ENCODE data around the gene SCN3A. TPM values are rescaled to one million over a fixed set of nuclear protein-coding genes. Genes with fewer than 3 reads are reported as not detected.

The SCN3A gene
- total RNA-seq, 1 donor from 2014 or later, result 0.05 TPM

GRCh38 chr2:165219481-165219880 is 15.6 kb upstream of the SCN3A start:
- H3K27ac Mint-ChIP-seq, result no peak overlapping the region

GRCh38 chr2:165214093-165214492 is 10.2 kb upstream of the SCN3A start:
- Mint-ChIP-seq H3K4me3 (ENCODE audit: low read depth) (no peak overlapping the region), H3K9me3 (no peaks in the 10 kb centered on the region), H3K27ac (no peak overlapping the region), H3K4me1 (ENCODE audit: low read depth) (no peaks in the 10 kb centered on the region), H3K36me3 (ENCODE audit: low read depth) (no peaks in the 10 kb centered on the region), H3K27me3 (ENCODE audit: low read depth) (peaks cover 2% of the 10 kb centered on the region)
- no peak for DNase-seq (ENCODE audit: low spot score)
- intact Hi-C loops (cut with micrococcal nuclease), result no loop called here

More at GRCh38 chr2:165219481-165219880, 15.6 kb upstream of the SCN3A start:
- DNase-seq (ENCODE audit: low spot score), result no peak
- intact Hi-C loops (cut with micrococcal nuclease), result no loop called here
- Mint-ChIP-seq H3K27me3 (ENCODE audit: low read depth) (no peaks in the 10 kb centered on the region), H3K36me3 (ENCODE audit: low read depth) (no peaks in the 10 kb centered on the region), H3K9me3 (no peaks in the 10 kb centered on the region), H3K4me1 (ENCODE audit: low read depth) (no peaks in the 10 kb centered on the region), H3K4me3 (ENCODE audit: low read depth) (no peak overlapping the region)

- Mint-ChIP-seq H3K27ac (no peak overlapping the region), H3K36me3 (ENCODE audit: low read depth) (no peaks in the 10 kb centered on the region), H3K4me3 (ENCODE audit: low read depth) (no peak overlapping the region), H3K27me3 (ENCODE audit: low read depth) (peaks cover 3% of the 10 kb centered on the region), H3K4me1 (ENCODE audit: low read depth) (no peaks in the 10 kb centered on the region), H3K9me3 (no peaks in the 10 kb centered on the region)
- DNase-seq (ENCODE audit: low spot score), result no peak
- intact Hi-C loops (cut with micrococcal nuclease), result no loop called here
Measured at GRCh38 chr2:165208094-165208493, 4.2 kb upstream of the SCN3A start.

- no peak overlapping the region for H3K27ac Mint-ChIP-seq
- intact Hi-C loops (cut with micrococcal nuclease), result no loop called here
- no peaks in the 10 kb centered on the region for H3K36me3 Mint-ChIP-seq (ENCODE audit: low read depth)
- H3K4me1 Mint-ChIP-seq (ENCODE audit: low read depth), result no peaks in the 10 kb centered on the region
- DNase-seq (ENCODE audit: low spot score), result no peak
- H3K27me3 Mint-ChIP-seq (ENCODE audit: low read depth), result peaks cover 3% of the 10 kb centered on the region
- H3K9me3 Mint-ChIP-seq, result no peaks in the 10 kb centered on the region
- no peak overlapping the region for H3K4me3 Mint-ChIP-seq (ENCODE audit: low read depth)
Measured at GRCh38 chr2:165205865-165206264, 2.0 kb upstream of the SCN3A start.

- no peak overlapping the region for H3K27ac Mint-ChIP-seq
- H3K27me3 Mint-ChIP-seq (ENCODE audit: low read depth), result peaks cover 2% of the 10 kb centered on the region
- no peak for DNase-seq (ENCODE audit: low spot score)
- intact Hi-C loops (cut with micrococcal nuclease), result no loop called here
- H3K9me3 Mint-ChIP-seq, result no peaks in the 10 kb centered on the region
- no peaks in the 10 kb centered on the region for H3K4me1 Mint-ChIP-seq (ENCODE audit: low read depth)
- no peaks in the 10 kb centered on the region for H3K36me3 Mint-ChIP-seq (ENCODE audit: low read depth)
- H3K4me3 Mint-ChIP-seq (ENCODE audit: low read depth), result no peak overlapping the region
Measured at GRCh38 chr2:165202239-165202638, 1.6 kb downstream of the SCN3A start.

GRCh38 chr2:165198181-165198580 is 5.7 kb downstream of the SCN3A start:
- Mint-ChIP-seq H3K4me1 (ENCODE audit: low read depth) (no peaks in the 10 kb centered on the region), H3K4me3 (ENCODE audit: low read depth) (no peak overlapping the region), H3K27me3 (ENCODE audit: low read depth) (peaks cover 2% of the 10 kb centered on the region), H3K27ac (no peak overlapping the region), H3K36me3 (ENCODE audit: low read depth) (no peaks in the 10 kb centered on the region), H3K9me3 (no peaks in the 10 kb centered on the region)
- intact Hi-C loops (cut with micrococcal nuclease), result no loop called here
- DNase-seq (ENCODE audit: low spot score), result no peak

GRCh38 chr2:165197346-165197745 is 6.5 kb downstream of the SCN3A start:
- intact Hi-C loops (cut with micrococcal nuclease), result no loop called here
- no peak overlapping the region for H3K4me3 Mint-ChIP-seq (ENCODE audit: low read depth)

GRCh38 chr2:165196411-165196810 is 7.4 kb downstream of the SCN3A start:
- Mint-ChIP-seq H3K4me1 (ENCODE audit: low read depth) (no peaks in the 10 kb centered on the region), H3K9me3 (no peaks in the 10 kb centered on the region), H3K27me3 (ENCODE audit: low read depth) (peaks cover 2% of the 10 kb centered on the region), H3K27ac (no peak overlapping the region), H3K36me3 (ENCODE audit: low read depth) (no peaks in the 10 kb centered on the region), H3K4me3 (ENCODE audit: low read depth) (no peak overlapping the region)
- intact Hi-C loops (cut with micrococcal nuclease), result no loop called here
- DNase-seq (ENCODE audit: low spot score), result no peak

More at GRCh38 chr2:165197346-165197745, 6.5 kb downstream of the SCN3A start:
- Mint-ChIP-seq H3K9me3 (no peaks in the 10 kb centered on the region), H3K36me3 (ENCODE audit: low read depth) (no peaks in the 10 kb centered on the region), H3K4me1 (ENCODE audit: low read depth) (no peaks in the 10 kb centered on the region), H3K27me3 (ENCODE audit: low read depth) (peaks cover 2% of the 10 kb centered on the region), H3K27ac (no peak overlapping the region)
- no peak for DNase-seq (ENCODE audit: low spot score)

GRCh38 chr2:165193178-165193777 is 10.6 kb downstream of the SCN3A start:
- no peaks in the 10 kb centered on the region for H3K36me3 Mint-ChIP-seq (ENCODE audit: low read depth)
- H3K9me3 Mint-ChIP-seq, result no peaks in the 10 kb centered on the region
- no peak overlapping the region for H3K27ac Mint-ChIP-seq
- no peak overlapping the region for H3K4me3 Mint-ChIP-seq (ENCODE audit: low read depth)
- DNase-seq (ENCODE audit: low spot score), result no peak
- no peaks in the 10 kb centered on the region for H3K4me1 Mint-ChIP-seq (ENCODE audit: low read depth)
- intact Hi-C loops (cut with micrococcal nuclease), result no loop called here
- peaks cover 5% of the 10 kb centered on the region for H3K27me3 Mint-ChIP-seq (ENCODE audit: low read depth)

GRCh38 chr2:165192729-165193128 is 11.1 kb downstream of the SCN3A start:
- intact Hi-C loops (cut with micrococcal nuclease), result no loop called here
- H3K36me3 Mint-ChIP-seq (ENCODE audit: low read depth), result no peaks in the 10 kb centered on the region
- H3K27ac Mint-ChIP-seq, result no peak overlapping the region
- H3K27me3 Mint-ChIP-seq (ENCODE audit: low read depth), result peaks cover 5% of the 10 kb centered on the region
- H3K4me3 Mint-ChIP-seq (ENCODE audit: low read depth), result no peak overlapping the region
- no peaks in the 10 kb centered on the region for H3K4me1 Mint-ChIP-seq (ENCODE audit: low read depth)
- no peak for DNase-seq (ENCODE audit: low spot score)
- no peaks in the 10 kb centered on the region for H3K9me3 Mint-ChIP-seq

GRCh38 chr2:165191096-165191728 is 12.6 kb downstream of the SCN3A start:
- DNase-seq (ENCODE audit: low spot score), result no peak
- no peak overlapping the region for H3K4me3 Mint-ChIP-seq (ENCODE audit: low read depth)
- H3K4me1 Mint-ChIP-seq (ENCODE audit: low read depth), result no peaks in the 10 kb centered on the region
- H3K9me3 Mint-ChIP-seq, result no peaks in the 10 kb centered on the region
- H3K36me3 Mint-ChIP-seq (ENCODE audit: low read depth), result no peaks in the 10 kb centered on the region
- intact Hi-C loops (cut with micrococcal nuclease), result no loop called here
- H3K27ac Mint-ChIP-seq, result no peak overlapping the region
- peaks cover 5% of the 10 kb centered on the region for H3K27me3 Mint-ChIP-seq (ENCODE audit: low read depth)

- H3K4me3 Mint-ChIP-seq (ENCODE audit: low read depth), result no peak overlapping the region
- no peak overlapping the region for H3K27ac Mint-ChIP-seq
- H3K9me3 Mint-ChIP-seq, result no peaks in the 10 kb centered on the region
- H3K36me3 Mint-ChIP-seq (ENCODE audit: low read depth), result no peaks in the 10 kb centered on the region
- no peak for DNase-seq (ENCODE audit: low spot score)
- intact Hi-C loops (cut with micrococcal nuclease), result no loop called here
- peaks cover 5% of the 10 kb centered on the region for H3K27me3 Mint-ChIP-seq (ENCODE audit: low read depth)
- no peaks in the 10 kb centered on the region for H3K4me1 Mint-ChIP-seq (ENCODE audit: low read depth)
Measured at GRCh38 chr2:165185633-165186032, 18.2 kb downstream of the SCN3A start.

- no peak for DNase-seq (ENCODE audit: low spot score)
Measured at GRCh38 chr2:165182029-165182428, 21.8 kb downstream of the SCN3A start.

More at GRCh38 chr2:165182029-165182428, 21.8 kb downstream of the SCN3A start:
- Mint-ChIP-seq H3K9me3 (no peaks in the 10 kb centered on the region), H3K27me3 (ENCODE audit: low read depth) (no peaks in the 10 kb centered on the region), H3K27ac (no peak overlapping the region), H3K36me3 (ENCODE audit: low read depth) (no peaks in the 10 kb centered on the region), H3K4me1 (ENCODE audit: low read depth) (peaks cover 2% of the 10 kb centered on the region), H3K4me3 (ENCODE audit: low read depth) (no peak overlapping the region)
- intact Hi-C loops (cut with micrococcal nuclease), result no loop called here

Data from activated T-helper 2 cell treated with anti-CD3 and anti-CD28 coated beads, Interferon-gamma antibody, Interleukin-2, Interleukin-4, amounts not matched to agents 10 μg/mL and 5 μg/mL and 100 μg/mL, durations not matched to agents 14 hours and 24 hours and 36 hours (primary cell).